Measurements from ENCODE around the gene FANCD2OS.

The FANCD2OS gene

DNA sequence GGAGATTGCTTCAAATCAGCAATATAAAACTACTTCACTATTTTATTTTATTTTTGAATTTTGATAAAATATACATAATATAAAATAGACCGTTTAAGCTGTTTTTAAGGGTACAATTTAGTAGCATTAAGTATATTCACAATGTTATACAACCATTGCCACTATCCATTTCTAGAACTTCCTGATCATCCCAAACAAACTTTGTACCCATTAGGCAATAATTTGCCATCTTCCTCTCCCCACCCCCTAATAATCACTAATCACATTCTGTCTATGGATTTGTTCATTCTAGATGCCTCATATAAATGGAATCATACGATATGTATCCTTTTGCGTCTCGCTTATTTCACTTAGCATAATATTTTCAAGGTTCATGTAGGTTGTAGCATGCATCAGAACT lies 53.0 kb downstream of the FANCD2OS start:
- DNase-seq (ENCODE audit: insufficient read length, low spot score): no peak
- TF ChIP-seq PAX5 (IDR thresholded peaks at IDR 0.05; ENCODE audit: insufficient read depth, low read length, severe bottlenecking) (no peak), SPI1 (IDR thresholded peaks at IDR 0.05; ENCODE audit: low read depth, low read length) (no peak), POLR2AphosphoS5 (IDR thresholded peaks at IDR 0.05; ENCODE audit: low read depth, low read length) (no peak), POLR2A (IDR thresholded peaks at IDR 0.05; ENCODE audit: low read depth, low read length) (no peak), TAF1 (IDR thresholded peaks at IDR 0.05; ENCODE audit: low read depth, low read length) (no peak), POU2F2 (IDR thresholded peaks at IDR 0.05; ENCODE audit: low read depth, low read length) (no peak)
- no peak for FAIRE-seq

All from GM12891 (cell line).